H7 (cell line): ENCODE measurements around the gene GABRG3. TPM values are rescaled to one million over a fixed set of nuclear protein-coding genes. Genes with fewer than 3 reads are reported as not detected.

Experiments used
- DNase-seq: peaks from one replicate; pipeline ENCODE4 v3.0.0; 2012
- H3K27me3 ChIP-seq: 2 replicates; pipeline ENCODE4 v1.6.0; 2011; ENCODE audit warnings: mild to moderate bottlenecking, low read length; ENCODE audit not compliant: control insufficient read depth, insufficient read depth
- H3K36me3 ChIP-seq: replicated peaks from 2 replicates; pipeline ENCODE4 v1.5.1; 2011; ENCODE audit warnings: low read length; ENCODE audit not compliant: control insufficient read depth, insufficient read depth
- H3K4me3 ChIP-seq: 2 replicates; pipeline ENCODE4 v1.5.1; 2011; ENCODE audit warnings: low read depth, mild to moderate bottlenecking, control low read depth, low read length, moderate library complexity; ENCODE audit not compliant: insufficient read depth
- total RNA-seq: library from RNA; depleted of rRNA; stranded (reverse); fragments of >200 nt; shearing (Covaris generic); gene quantifications from 2 replicates; pipeline ENCODE4 v1.2.3, GENCODE V29; 2014

The GABRG3 gene
- total RNA-seq, 1 experiment from 2014 or later: 0.42 TPM

GRCh38 chr15:27427276-27427675, 456.3 kb downstream of the GABRG3 start:
- no peak overlapping the region for H3K4me3 ChIP-seq
- H3K27me3 ChIP-seq: no peaks in the 10 kb centered on the region
- DNase-seq: no peak
- no peaks in the 10 kb centered on the region for H3K36me3 ChIP-seq

GRCh38 chr15:27428151-27428550, 457.2 kb downstream of the GABRG3 start:
- H3K4me3 ChIP-seq: no peak overlapping the region
- H3K27me3 ChIP-seq: no peaks in the 10 kb centered on the region
- no peaks in the 10 kb centered on the region for H3K36me3 ChIP-seq
- no peak for DNase-seq

- no peak overlapping the region for H3K4me3 ChIP-seq
- H3K27me3 ChIP-seq: no peaks in the 10 kb centered on the region
- H3K36me3 ChIP-seq: no peaks in the 10 kb centered on the region
- DNase-seq: no peak
Observed at GRCh38 chr15:27429577-27429976, 458.6 kb downstream of the GABRG3 start.

- Histone ChIP-seq H3K36me3 (no peaks in the 10 kb centered on the region), H3K27me3 (no peaks in the 10 kb centered on the region), H3K4me3 (no peak overlapping the region)
- DNase-seq: no peak
Observed at GRCh38 chr15:27433604-27434003, 462.6 kb downstream of the GABRG3 start.

GRCh38 chr15:27438403-27439375, 467.7 kb downstream of the GABRG3 start:
- H3K36me3 ChIP-seq: no peaks in the 10 kb centered on the region
- no peak overlapping the region for H3K4me3 ChIP-seq
- H3K27me3 ChIP-seq: no peaks in the 10 kb centered on the region
- no peak for DNase-seq

GRCh38 chr15:27441120-27441519, 470.1 kb downstream of the GABRG3 start:
- H3K36me3 ChIP-seq: no peaks in the 10 kb centered on the region
- no peaks in the 10 kb centered on the region for H3K27me3 ChIP-seq
- DNase-seq: no peak
- no peak overlapping the region for H3K4me3 ChIP-seq

- no peak overlapping the region for H3K4me3 ChIP-seq
- H3K36me3 ChIP-seq: no peaks in the 10 kb centered on the region
- H3K27me3 ChIP-seq: no peaks in the 10 kb centered on the region
- DNase-seq: no peak
Observed at GRCh38 chr15:27448234-27448633, 477.3 kb downstream of the GABRG3 start.

GRCh38 chr15:27448986-27449385, 478.0 kb downstream of the GABRG3 start:
- no peak overlapping the region for H3K4me3 ChIP-seq
- H3K36me3 ChIP-seq: no peaks in the 10 kb centered on the region
- H3K27me3 ChIP-seq: no peaks in the 10 kb centered on the region
- peak; percentile 18 for DNase-seq

GRCh38 chr15:27449941-27450340, 479.0 kb downstream of the GABRG3 start:
- H3K4me3 ChIP-seq: no peak overlapping the region
- H3K27me3 ChIP-seq: no peaks in the 10 kb centered on the region
- DNase-seq: no peak
- H3K36me3 ChIP-seq: no peaks in the 10 kb centered on the region

GRCh38 chr15:27454281-27455075, 483.5 kb downstream of the GABRG3 start:
- no peaks in the 10 kb centered on the region for H3K36me3 ChIP-seq
- no peak for DNase-seq
- no peak overlapping the region for H3K4me3 ChIP-seq
- H3K27me3 ChIP-seq: no peaks in the 10 kb centered on the region

GRCh38 chr15:27456807-27457206, 485.8 kb downstream of the GABRG3 start:
- H3K36me3 ChIP-seq: no peaks in the 10 kb centered on the region
- H3K4me3 ChIP-seq: no peak overlapping the region
- no peaks in the 10 kb centered on the region for H3K27me3 ChIP-seq
- DNase-seq: no peak

GRCh38 chr15:27457766-27458165, 486.8 kb downstream of the GABRG3 start:
- Histone ChIP-seq H3K27me3 (no peaks in the 10 kb centered on the region), H3K4me3 (no peak overlapping the region), H3K36me3 (no peaks in the 10 kb centered on the region)
- DNase-seq: no peak

GRCh38 chr15:27458345-27459084, 487.5 kb downstream of the GABRG3 start:
- H3K4me3 ChIP-seq: no peak overlapping the region
- no peaks in the 10 kb centered on the region for H3K27me3 ChIP-seq
- no peaks in the 10 kb centered on the region for H3K36me3 ChIP-seq
- DNase-seq: no peak

- H3K36me3 ChIP-seq: no peaks in the 10 kb centered on the region
- no peak for DNase-seq
- no peaks in the 10 kb centered on the region for H3K27me3 ChIP-seq
- no peak overlapping the region for H3K4me3 ChIP-seq
Observed at GRCh38 chr15:27459836-27460235, 488.9 kb downstream of the GABRG3 start.
